ENCODE measurements around the gene ADRB2.

Gene ADRB2

DNA sequence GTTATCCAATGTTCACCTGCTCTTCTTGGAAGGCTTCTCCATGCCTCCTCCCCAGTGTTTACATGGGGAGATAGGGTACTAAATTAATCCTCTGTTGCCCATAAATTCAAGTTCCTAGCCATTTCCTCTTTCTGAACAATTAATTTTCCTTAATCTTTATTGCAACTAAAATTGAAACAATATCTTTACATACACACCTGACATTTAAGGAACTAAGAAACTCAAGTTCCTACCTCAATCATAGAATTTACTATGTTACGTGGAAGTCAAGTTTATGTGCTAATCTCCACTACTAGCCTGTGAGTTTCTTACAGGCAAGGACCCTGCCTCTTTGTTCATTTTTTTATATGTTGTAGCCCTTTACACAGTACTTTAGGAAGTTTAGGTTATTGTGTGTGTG lies 10.1 kb upstream of the ADRB2 start:
- H3K27ac Mint-ChIP-seq: peak overlapping the region in 1 of 2 donors; percentile 0
- H3K4me3 Mint-ChIP-seq: no peak overlapping the region
- H3K27me3 Mint-ChIP-seq: peaks cover 23% of the 10 kb centered on the region
- DNase-seq (no peak), ATAC-seq (no peak)
- H3K9me3 Mint-ChIP-seq: no peaks in the 10 kb centered on the region
- H3K4me1 Mint-ChIP-seq: peaks cover 7% of the 10 kb centered on the region

DNA sequence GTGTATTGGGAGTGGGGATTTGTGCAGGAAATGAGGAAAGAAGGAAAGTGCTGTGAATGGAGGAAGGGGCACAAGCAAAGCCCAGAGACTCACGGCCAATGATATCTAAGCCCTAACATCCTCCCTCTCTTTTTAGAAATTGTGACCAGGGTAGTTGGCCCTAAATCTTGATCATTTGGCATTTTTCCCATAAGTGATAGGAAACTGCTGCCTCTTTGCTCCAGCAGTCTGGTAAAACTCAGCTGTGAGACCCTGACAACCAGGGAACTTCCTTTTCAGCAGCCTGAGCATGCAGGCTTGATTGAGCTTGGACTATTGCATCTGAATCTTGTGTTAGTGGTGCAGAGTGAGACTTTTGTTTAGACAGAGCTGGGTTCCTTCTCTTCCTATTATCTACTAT lies 9.6 kb upstream of the ADRB2 start:
- ATAC-seq (no peak), DNase-seq (no peak)
- Mint-ChIP-seq H3K9me3 (no peaks in the 10 kb centered on the region), H3K4me1 (peaks cover 3% of the 10 kb centered on the region), H3K27ac (peak overlapping the region in 1 of 2 donors; percentile 0), H3K27me3 (peaks cover 23% of the 10 kb centered on the region), H3K4me3 (no peak overlapping the region)

DNA sequence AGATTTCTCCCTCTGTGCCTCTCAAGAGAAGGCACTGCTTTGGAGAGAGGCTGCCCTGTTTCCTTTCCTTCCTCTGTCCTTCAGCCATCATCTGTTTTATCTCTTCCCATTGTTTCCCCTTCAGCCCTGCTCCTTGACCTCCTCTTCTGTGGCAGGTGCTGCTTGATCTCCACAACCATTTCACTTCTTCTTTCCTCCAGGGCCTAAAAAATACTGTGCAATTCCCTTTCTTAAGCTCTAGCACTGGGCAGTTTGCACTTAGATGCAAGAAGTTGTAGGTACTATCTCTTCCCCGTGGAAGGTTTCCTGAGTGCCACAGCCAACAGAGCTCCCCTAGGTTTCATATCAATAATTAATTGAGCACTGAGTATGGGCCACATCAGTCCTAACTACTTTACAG lies 8.8 kb upstream of the ADRB2 start:
- H3K27me3 Mint-ChIP-seq: peaks cover 27% of the 10 kb centered on the region
- DNase-seq (no peak), ATAC-seq (no peak)
- H3K4me3 Mint-ChIP-seq: no peak overlapping the region
- no peaks in the 10 kb centered on the region for H3K9me3 Mint-ChIP-seq
- no peak overlapping the region for H3K27ac Mint-ChIP-seq
- no peaks in the 10 kb centered on the region for H3K4me1 Mint-ChIP-seq

DNA sequence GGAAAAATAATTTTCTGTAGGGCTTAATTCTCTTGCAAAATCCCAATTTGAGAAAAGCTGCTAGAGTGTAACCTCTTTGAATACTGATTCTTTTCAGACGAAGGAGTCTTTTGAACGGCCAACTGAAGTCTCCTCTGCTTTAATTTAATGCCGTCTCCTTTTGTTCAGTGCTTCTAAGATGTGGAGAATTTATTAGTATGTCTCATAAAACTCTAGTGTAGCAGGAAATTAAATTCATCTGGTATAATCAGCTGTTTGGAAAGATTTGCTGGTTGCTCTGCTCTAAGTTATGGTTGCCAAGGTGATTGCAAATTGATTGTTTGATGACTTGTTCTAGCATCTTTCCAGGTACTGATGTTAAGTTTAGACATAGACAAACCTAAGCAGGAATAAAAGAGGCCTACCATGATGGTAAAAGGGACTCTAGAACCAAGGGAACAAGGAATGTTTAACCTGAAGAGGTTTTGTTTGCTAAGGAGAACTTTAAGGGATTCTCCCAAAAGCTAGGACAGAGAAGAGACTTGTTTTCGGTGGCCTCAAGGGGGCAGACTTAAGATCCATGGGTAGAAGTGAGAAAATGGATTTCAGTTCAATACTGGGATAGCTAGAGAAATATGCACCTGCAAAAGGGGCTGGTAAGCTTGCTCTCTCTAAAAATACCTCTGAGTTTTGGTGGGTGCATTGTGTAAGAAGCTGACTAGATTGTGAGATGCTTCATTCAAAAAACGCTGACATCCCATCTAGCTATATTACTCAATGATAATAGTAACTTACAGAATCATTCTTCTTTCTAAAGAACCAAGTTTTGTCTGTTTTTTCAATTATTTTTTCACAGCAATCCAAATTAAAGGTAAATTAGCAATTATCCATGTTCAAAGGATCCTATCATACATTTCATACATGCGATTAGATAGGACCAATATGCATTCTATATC lies 5.7 kb upstream of the ADRB2 start:
- H3K4me3 Mint-ChIP-seq: no peak overlapping the region
- H3K27me3 Mint-ChIP-seq: peaks cover 36% of the 10 kb centered on the region
- peaks cover 4% of the 10 kb centered on the region for H3K4me1 Mint-ChIP-seq
- ATAC-seq (no peak), DNase-seq (no peak)
- no peak overlapping the region for H3K27ac Mint-ChIP-seq
- no peaks in the 10 kb centered on the region for H3K9me3 Mint-ChIP-seq

DNA sequence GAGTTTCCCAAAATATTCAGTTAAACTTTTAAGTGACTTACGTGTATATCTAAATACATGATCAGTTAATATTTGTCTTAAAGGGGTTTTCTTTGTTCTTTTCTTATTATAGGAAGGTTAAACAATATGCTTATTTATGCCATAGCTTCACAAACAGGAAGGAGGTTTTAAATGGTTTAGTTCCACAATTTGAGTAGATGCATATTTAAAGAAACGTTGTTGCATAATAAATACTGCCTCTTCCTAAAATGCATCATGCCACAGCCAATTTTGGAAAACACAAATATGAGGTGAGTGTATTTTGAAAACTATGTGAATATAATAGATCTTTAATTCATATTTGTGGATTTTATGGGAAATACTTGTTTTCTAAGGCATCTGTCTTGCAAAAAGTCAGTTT lies 2.5 kb upstream of the ADRB2 start:
- ATAC-seq (no peak), DNase-seq (no peak)
- no peak overlapping the region for H3K4me3 Mint-ChIP-seq
- H3K27ac Mint-ChIP-seq: no peak overlapping the region
- peaks cover 34% of the 10 kb centered on the region for H3K27me3 Mint-ChIP-seq
- H3K9me3 Mint-ChIP-seq: no peaks in the 10 kb centered on the region
- peaks cover 26% of the 10 kb centered on the region for H3K4me1 Mint-ChIP-seq

DNA sequence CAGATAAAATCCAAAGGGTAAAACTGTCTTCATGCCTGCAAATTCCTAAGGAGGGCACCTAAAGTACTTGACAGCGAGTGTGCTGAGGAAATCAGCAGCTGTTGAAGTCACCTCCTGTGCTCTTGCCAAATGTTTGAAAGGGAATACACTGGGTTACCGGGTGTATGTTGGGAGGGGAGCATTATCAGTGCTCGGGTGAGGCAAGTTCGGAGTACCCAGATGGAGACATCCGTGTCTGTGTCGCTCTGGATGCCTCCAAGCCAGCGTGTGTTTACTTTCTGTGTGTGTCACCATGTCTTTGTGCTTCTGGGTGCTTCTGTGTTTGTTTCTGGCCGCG lies 727 bp upstream of the ADRB2 start:
- ATAC-seq (no peak), DNase-seq (no peak)
- H3K4me3 Mint-ChIP-seq: peak overlapping the region; percentile 88 to 89
- peak overlapping the region; percentile 64 to 76 for H3K27ac Mint-ChIP-seq
- H3K9me3 Mint-ChIP-seq: no peaks in the 10 kb centered on the region
- peaks cover 30% of the 10 kb centered on the region for H3K4me1 Mint-ChIP-seq
- peaks cover 32% of the 10 kb centered on the region for H3K27me3 Mint-ChIP-seq

DNA sequence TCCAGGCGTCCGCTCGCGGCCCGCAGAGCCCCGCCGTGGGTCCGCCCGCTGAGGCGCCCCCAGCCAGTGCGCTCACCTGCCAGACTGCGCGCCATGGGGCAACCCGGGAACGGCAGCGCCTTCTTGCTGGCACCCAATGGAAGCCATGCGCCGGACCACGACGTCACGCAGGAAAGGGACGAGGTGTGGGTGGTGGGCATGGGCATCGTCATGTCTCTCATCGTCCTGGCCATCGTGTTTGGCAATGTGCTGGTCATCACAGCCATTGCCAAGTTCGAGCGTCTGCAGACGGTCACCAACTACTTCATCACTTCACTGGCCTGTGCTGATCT lies 294 bp downstream of the ADRB2 start:
- Mint-ChIP-seq H3K4me3 (peak overlapping the region; percentile 88 to 89), H3K4me1 (peaks cover 40% of the 10 kb centered on the region), H3K9me3 (no peaks in the 10 kb centered on the region), H3K27ac (no peak overlapping the region), H3K27me3 (peaks cover 32% of the 10 kb centered on the region)
- no peak for DNase-seq
- ATAC-seq: peak; percentile 51

DNA sequence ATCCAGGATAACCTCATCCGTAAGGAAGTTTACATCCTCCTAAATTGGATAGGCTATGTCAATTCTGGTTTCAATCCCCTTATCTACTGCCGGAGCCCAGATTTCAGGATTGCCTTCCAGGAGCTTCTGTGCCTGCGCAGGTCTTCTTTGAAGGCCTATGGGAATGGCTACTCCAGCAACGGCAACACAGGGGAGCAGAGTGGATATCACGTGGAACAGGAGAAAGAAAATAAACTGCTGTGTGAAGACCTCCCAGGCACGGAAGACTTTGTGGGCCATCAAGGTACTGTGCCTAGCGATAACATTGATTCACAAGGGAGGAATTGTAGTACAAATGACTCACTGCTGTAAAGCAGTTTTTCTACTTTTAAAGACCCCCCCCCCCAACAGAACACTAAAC lies 1.3 kb downstream of the ADRB2 start:
- H3K4me1 Mint-ChIP-seq: peaks cover 41% of the 10 kb centered on the region

DNA sequence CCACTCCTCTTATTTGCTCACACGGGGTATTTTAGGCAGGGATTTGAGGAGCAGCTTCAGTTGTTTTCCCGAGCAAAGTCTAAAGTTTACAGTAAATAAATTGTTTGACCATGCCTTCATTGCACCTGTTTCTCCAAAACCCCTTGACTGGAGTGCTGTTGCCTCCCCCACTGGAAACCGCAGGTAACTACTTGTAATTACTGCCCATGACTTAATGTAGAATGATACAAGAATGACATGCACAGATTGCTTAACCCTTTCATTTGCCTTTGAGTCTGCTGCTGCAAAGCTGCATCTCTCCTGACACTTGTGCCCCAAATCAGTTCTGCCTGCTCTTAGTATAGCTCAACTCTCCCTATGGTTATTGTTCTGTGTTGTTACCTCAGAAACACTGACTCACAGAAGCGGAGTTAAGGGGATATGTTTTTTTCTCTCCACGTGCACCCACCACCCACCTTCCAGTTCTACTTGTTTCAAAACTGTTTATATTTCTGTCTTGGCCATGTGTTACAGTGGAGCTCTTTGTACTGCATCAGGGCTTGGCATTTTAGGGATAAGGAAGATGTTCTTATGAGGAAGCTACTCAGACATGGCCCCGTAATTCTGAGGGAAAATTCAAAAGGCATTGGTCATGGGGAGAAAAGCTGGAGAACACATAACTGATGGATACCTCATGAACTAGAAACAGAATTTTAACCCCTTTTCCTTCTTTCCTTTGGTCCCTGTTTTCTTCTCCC lies 2.3 kb downstream of the ADRB2 start:
- H3K27me3 Mint-ChIP-seq: peaks cover 25% of the 10 kb centered on the region
- no peak overlapping the region for H3K4me3 Mint-ChIP-seq
- no peak for ATAC-seq
- H3K9me3 Mint-ChIP-seq: no peaks in the 10 kb centered on the region
- no peak for DNase-seq
- peaks cover 41% of the 10 kb centered on the region for H3K4me1 Mint-ChIP-seq
- no peak overlapping the region for H3K27ac Mint-ChIP-seq

More for the DNA sequence above, 1.3 kb downstream of the ADRB2 start:
- Mint-ChIP-seq H3K4me3 (peak overlapping the region; percentile 88 to 89), H3K27me3 (peaks cover 27% of the 10 kb centered on the region), H3K9me3 (no peaks in the 10 kb centered on the region), H3K27ac (no peak overlapping the region)
- DNase-seq (no peak), ATAC-seq (no peak)

DNA sequence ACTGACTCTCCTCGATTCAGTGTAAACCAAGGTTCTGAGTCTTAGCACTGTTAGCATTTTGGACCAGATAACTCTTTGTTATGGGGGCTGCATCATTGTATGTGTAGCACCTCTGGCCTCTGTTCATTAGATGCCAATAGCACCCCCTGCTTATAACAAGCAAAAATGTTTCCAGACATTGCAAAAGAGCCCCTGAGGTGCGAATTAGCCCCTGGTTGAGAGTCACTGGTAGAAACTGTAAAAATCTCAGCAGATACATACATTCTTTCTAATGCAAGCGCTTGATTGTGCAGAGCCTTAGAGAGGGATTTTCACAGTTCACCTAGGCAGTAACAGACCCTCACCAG lies 2.8 kb downstream of the ADRB2 start:
- Mint-ChIP-seq H3K9me3 (no peaks in the 10 kb centered on the region), H3K4me3 (no peak overlapping the region), H3K27me3 (peaks cover 25% of the 10 kb centered on the region), H3K4me1 (peaks cover 41% of the 10 kb centered on the region), H3K27ac (no peak overlapping the region)
- ATAC-seq (no peak), DNase-seq (no peak)

DNA sequence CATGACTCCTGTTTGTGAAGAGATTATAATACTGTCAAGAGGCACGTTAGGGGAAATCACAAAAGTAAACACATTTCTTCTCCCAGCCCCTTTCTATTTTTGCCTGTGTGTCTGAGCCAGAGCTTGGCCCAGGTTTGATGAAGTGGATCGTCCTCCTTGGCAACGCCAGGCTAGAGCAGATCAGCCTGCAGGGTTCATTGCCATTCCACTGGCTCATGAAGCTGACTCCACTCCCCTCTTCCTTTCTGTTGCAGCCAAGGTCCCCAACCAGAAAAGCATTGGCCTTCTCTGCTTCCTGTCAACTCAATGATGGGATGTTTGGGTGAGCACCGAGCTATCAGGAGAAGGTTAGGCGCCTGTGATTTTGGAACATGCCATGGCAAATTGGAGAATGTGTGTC lies 3.3 kb downstream of the ADRB2 start:
- Mint-ChIP-seq H3K27ac (no peak overlapping the region), H3K4me1 (peaks cover 41% of the 10 kb centered on the region), H3K27me3 (peaks cover 23% of the 10 kb centered on the region), H3K4me3 (no peak overlapping the region), H3K9me3 (no peaks in the 10 kb centered on the region)
- DNase-seq (no peak), ATAC-seq (no peak)

DNA sequence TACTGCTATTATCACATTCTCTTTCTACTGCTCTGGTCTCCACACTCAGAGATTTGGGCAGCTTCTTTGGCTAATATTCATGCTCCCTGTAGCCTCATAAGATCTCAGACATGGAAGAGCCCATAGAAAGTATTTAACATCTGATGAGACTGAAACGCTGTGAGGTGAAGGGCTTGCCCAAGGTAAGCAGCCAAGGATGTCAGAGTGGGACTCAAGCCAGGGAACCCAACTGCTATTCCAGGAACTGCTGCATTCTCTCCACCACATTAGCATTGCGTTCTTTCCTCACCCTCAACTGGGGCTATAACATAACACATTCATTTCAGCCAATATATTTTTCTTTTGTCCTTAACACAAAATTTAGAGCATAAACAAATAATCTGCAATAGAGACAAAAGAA lies 3.8 kb downstream of the ADRB2 start:
- Mint-ChIP-seq H3K4me3 (no peak overlapping the region), H3K4me1 (peaks cover 41% of the 10 kb centered on the region), H3K27ac (no peak overlapping the region), H3K9me3 (no peaks in the 10 kb centered on the region), H3K27me3 (peaks cover 18% of the 10 kb centered on the region)
- DNase-seq (no peak), ATAC-seq (no peak)

DNA sequence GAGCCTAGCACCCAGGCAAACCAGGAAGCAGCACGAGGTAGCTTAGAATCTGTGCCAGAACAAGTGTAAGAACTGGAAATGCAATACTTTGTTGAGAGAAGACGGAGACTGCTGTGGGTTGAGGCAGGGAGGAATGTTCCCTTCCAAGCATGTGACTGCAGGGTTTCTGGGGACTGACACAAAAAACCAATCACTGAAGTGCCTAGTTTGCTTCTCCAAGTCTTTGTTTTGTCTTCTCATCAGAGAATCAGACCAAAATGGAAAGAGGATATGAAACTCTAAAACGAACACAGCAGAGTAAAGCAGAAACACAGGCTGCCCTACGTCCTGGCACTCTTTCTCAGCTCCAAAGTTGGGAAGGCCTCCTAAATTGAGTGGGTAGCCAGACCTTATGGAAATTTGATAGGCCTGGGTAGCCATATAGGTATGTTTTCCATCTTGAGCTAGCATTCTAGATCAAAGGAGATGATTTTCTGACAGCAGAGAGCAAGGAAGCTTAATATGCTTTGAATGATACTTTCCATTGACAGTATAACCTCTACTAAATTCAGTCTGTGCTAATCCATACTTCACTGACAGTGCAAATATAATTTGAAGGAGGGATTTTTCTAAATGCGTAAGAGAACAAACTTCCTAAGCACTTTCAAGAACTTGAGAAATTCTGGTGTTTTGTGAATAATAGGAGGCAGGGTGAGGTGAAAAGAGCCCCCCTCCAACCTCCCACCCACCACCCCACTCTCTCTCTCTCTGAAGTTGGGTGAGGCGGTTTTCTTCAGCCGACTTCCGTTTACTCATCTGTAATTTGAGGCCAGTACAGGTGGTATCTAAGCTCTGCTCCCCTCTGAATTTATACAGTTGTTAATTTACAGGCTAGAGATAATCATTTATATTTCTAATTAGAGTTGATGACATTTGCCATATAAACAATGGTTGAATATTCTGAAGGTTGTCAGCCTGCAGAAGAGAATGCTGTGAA lies 5.5 kb downstream of the ADRB2 start:
- Mint-ChIP-seq H3K27ac (no peak overlapping the region), H3K9me3 (no peaks in the 10 kb centered on the region), H3K4me3 (no peak overlapping the region), H3K27me3 (peaks cover 10% of the 10 kb centered on the region), H3K4me1 (peaks cover 31% of the 10 kb centered on the region)
- DNase-seq (no peak), ATAC-seq (no peak)

DNA sequence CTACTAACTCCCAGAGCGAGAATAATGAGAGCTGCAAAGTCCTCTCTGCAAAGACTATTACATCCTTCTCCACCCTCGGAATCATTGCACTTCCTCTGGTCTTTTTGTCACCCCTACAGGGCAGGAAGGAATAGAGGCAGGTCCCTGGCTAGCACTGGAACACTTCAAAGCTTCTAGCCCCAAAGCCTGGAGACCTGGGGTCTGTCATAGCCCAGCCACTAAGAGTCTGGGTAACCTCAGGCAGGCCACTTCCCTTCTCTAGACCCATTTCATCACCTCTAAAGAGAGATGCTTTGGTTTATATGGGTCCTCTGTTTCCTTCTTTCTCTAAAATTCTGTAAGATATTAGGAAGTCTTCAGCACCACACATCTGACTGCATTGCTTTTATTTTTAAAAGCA lies 6.7 kb downstream of the ADRB2 start:
- DNase-seq (no peak), ATAC-seq (peak; percentile 53)
- no peaks in the 10 kb centered on the region for H3K9me3 Mint-ChIP-seq
- H3K4me1 Mint-ChIP-seq: peaks cover 22% of the 10 kb centered on the region
- H3K27me3 Mint-ChIP-seq: peaks cover 8% of the 10 kb centered on the region
- no peak overlapping the region for H3K27ac Mint-ChIP-seq
- no peak overlapping the region for H3K4me3 Mint-ChIP-seq

DNA sequence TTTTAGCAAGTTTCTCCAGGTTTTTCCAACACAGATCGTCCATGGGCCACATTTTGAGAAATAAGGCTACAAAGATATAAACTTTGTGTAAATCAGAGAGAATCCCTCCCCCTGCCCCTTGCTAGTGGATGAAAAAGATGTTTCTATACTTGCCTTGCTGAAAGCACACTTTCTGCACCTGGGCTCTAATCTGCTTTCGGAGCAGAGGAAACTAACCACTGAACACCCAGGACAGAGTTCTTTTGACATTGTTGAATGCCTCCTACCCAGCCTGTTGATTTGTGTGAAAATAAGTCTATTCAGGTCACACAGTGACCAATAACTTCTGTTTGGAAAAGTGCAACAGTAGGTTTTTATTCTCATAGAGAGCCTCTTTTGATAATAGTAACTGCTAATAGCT lies 7.5 kb downstream of the ADRB2 start:
- no peak for ATAC-seq
- no peaks in the 10 kb centered on the region for H3K27me3 Mint-ChIP-seq
- no peak overlapping the region for H3K4me3 Mint-ChIP-seq
- no peaks in the 10 kb centered on the region for H3K9me3 Mint-ChIP-seq
- DNase-seq: no peak
- no peak overlapping the region for H3K27ac Mint-ChIP-seq
- peaks cover 14% of the 10 kb centered on the region for H3K4me1 Mint-ChIP-seq

Measured in stimulated activated naive CD8-positive, alpha-beta T cell treated with anti-CD3 and anti-CD28 coated beads, Interleukin-15, amount 100 ng/mL, for 72 hours (primary cell).